Measurements from ENCODE around the gene TRIM56.
A peak's percentile ranks its signal among the peaks of the same experiment; 100 is the strongest.
"Not testable (repeated sequence)": the region's sequence is repeated elsewhere in the genome, so short reads cannot be mapped to it uniquely, and the experiment has no call there.

Gene TRIM56

DNA sequence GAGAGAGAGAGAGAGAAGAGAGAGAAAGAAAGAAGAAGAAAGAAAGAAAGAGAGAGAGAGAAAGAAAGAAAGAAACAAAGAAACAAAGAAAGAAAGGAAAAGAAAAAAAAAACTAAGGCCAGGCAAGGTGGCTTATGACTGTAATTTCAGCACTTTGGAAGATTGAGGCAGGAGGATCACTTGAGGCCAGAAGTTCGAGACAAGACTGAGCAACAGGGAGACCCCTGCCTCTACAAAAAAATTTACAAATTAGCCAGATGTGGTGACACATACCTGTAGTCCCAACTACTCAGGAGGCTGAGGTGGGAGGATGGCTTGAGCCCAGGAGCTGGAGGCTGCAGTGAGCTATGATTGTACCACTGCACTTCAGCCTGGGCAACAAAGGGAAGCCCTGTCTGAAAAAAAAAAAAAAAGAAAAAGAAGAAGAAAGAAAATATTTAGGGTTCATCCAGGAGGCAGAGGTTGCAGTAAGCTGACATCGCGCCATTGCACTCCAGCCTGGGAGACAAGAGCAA, 44.4 kb downstream of the TRIM56 start:
- DNase-seq (ENCODE audit: low spot score) (no peak), FAIRE-seq (no peak)

DNA sequence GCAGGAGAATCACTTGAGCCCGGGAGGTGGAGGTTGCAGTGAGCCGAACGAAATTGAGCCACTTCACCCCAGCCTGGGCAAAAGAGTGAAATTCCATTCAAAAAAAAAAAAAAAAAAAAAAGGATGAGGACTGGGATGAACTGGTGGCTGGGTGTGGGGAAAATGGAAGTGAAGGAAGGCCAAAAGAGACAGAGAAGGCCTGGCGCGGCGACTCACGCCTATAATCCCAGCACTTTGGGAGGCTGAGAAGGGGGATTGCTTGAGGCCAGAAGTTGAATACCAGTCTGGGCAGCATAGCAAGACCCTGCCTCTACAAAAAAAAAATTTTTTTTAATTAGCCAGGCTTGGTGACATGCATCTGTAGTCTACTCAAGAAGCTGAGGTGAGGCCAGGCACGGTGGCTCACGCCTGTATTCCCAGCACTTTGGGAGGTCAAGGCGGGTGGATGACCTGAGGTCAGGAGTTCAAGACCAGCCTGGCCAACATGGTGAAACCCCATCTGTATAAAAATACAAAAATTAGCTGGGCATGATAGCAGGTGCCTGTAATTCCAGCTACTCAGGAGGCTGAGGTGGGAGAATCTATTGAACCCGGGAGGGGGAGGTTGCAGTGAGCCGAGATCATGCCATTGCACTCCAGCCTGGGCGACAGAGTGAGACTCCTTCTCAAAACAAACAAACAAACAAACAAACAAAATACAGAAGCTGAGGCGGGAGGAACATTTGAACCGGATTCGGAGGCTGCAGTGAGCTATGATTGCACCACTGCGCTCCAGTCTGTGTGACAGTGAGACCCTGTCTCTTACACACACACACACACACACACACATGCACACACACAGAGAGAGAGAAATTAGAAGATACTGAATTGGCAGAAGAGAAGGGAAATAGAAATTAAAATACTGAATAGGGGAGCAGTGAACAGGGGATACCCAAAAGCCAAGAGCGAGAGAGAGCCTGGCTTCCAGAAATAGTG, 47.6 kb downstream of the TRIM56 start:
- DNase-seq (ENCODE audit: low spot score), result peak; percentile 3
- not testable (repeated sequence) for FAIRE-seq

DNA sequence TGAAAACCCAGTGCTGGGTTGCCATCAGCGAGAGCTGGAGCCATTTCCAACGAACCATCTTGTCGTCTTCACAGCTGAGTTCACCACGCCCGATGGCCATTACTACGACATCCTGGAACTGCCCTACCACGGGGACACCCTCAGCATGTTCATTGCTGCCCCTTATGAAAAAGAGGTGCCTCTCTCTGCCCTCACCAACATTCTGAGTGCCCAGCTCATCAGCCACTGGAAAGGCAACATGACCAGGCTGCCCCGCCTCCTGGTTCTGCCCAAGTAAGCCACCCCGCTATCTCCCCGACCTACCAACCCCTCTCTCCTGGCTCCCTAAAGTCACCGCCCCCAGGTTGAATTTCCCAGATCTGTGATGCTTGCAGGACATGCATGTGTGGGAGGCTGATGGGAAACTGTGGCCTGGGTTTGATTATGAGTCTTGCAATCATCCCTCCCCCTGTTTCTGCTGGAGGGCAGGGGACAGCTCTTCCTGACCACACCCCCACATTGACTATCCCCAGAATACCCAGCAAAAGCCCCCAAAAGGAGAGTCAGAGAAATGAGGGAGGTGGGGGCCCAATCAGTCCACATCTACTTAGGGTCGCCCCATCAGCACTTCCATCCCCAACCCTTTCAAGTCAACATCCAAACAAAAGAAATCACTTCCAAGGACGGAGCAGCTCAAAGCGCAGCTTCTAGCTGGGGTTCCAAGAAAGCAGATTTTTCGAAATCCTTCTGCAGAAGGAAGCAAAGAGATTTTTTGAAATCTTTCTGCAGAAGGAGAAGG, 48.5 kb downstream of the TRIM56 start:
- FAIRE-seq (no peak), DNase-seq (ENCODE audit: low spot score) (peak; percentile 21)

DNA sequence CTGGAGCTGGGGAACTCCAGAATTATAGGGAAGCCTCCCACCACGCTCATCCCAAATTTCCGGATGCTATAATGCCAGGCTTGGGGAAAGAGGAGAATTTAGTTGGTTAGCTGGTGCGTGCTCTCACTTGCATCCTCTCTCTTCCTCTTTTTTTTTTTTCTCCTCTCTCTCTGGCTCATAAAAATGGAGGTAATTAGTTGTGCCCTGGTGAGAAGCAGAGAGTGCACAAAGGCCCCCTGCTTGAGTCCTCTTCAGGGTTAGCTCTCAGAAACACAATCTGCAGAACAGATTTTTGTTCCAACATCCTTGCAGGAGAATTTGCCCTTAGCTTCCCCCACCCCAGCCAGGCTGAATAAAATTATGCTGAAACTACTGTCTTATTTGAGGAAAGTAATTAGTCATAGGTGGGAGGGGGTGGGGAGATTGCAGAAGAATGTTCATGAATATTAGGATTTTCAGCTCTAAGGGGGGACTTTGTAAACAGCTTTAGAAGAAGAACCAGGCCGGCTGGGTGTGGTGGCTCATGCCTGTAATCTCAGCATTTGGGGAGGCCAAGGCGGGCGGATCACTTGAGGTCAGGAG, 49.2 kb downstream of the TRIM56 start:
- DNase-seq (ENCODE audit: low spot score) (peak; percentile 9), FAIRE-seq (no peak)

DNA sequence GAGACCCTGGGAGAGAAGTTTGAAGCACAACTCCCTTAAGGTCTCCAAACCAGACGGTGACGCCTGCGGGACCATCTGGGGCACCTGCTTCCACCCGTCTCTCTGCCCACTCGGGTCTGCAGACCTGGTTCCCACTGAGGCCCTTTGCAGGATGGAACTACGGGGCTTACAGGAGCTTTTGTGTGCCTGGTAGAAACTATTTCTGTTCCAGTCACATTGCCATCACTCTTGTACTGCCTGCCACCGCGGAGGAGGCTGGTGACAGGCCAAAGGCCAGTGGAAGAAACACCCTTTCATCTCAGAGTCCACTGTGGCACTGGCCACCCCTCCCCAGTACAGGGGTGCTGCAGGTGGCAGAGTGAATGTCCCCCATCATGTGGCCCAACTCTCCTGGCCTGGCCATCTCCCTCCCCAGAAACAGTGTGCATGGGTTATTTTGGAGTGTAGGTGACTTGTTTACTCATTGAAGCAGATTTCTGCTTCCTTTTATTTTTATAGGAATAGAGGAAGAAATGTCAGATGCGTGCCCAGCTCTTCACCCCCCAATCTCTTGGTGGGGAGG, 52.5 kb downstream of the TRIM56 start:
- DNase-seq (ENCODE audit: low spot score) (peak; percentile 3), FAIRE-seq (no peak)

DNA sequence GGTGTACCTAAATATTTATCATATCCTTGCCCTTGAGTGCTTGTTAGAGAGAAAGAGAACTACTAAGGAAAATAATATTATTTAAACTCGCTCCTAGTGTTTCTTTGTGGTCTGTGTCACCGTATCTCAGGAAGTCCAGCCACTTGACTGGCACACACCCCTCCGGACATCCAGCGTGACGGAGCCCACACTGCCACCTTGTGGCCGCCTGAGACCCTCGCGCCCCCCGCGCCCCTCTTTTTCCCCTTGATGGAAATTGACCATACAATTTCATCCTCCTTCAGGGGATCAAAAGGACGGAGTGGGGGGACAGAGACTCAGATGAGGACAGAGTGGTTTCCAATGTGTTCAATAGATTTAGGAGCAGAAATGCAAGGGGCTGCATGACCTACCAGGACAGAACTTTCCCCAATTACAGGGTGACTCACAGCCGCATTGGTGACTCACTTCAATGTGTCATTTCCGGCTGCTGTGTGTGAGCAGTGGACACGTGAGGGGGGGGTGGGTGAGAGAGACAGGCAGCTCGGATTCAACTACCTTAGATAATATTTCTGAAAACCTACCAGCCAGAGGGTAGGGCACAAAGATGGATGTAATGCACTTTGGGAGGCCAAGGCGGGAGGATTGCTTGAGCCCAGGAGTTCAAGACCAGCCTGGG, 53.1 kb downstream of the TRIM56 start:
- DNase-seq (ENCODE audit: low spot score) (peak; percentile 96), FAIRE-seq (peak; percentile 87)

DNA sequence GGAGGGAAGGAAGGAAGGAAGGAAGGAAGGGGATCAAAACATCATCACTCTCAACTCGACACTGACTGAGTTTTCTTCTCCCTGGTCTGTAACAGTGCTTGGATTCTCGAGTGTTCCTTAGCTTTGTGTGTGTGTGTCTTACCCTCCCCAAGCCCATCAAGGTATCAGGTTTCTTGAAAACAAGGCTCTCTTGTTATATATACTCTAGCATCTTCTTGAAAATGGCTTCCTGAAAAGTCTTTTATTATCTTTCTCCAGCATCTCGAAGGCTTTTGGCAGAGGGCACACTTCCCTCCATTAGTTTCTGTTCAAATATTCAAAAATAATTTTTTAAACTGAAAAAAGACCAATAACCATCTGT, 55.0 kb downstream of the TRIM56 start:
- DNase-seq (ENCODE audit: low spot score), result no peak
- no peak for FAIRE-seq

DNA sequence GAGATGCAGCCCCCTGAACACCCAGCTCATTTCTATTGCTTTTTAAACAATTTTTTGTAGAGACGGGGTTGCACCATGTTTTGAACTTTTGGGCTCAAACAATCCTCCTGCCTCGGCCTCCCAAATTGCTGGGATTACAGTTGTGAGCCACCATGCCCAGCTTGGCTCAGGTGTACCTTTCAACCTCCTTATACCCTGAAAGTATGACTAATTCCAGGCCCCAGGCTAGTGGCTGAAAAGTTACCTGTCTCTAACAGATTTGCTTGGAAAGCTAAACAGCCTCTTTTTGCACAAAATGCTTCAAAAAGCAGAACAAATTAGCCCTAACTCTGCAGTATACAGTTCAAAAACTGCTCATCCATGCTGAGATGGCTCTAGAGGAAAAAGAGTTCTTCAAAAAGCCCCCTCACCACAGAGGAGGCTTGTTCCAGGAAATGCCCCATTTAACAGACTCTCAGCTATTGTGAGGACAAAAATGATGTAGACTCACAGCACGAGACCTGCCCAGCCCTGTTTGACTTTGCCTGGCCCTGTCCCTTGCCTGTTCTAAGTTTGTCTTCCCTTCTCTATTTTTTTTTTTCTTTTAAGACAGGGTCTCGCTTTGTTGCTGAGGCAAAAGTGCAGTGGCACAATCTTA, 55.6 kb downstream of the TRIM56 start:
- DNase-seq (ENCODE audit: low spot score) (no peak), FAIRE-seq (no peak)
